DND-41 (cell line): Measurements from ENCODE around the gene LGI4.

Experiments
- ATAC-seq: fragments of 200-7000 bp; cut with Tn5 transposase; 3 replicates; pipeline ENCODE4 v1.9.1; 2021; ENCODE audit warnings: low read depth; ENCODE audit not compliant: insufficient read depth
- DNase-seq: peaks from one replicate; pipeline ENCODE4 v3.0.0-alpha.2; 2020
- H2AFZ ChIP-seq: 2 replicates; pipeline ENCODE4 v1.6.0; 2012; ENCODE audit warnings: low read depth, low read length
- H3K27ac ChIP-seq: 2 replicates; pipeline ENCODE4 v1.5.1; 2012; ENCODE audit warnings: low read length, inconsistent platforms
- H3K27me3 ChIP-seq: fragments of 200-600 bp; sonication (generic); 2 replicates; pipeline ENCODE4 v1.6.0; 2012; ENCODE audit warnings: low read length, mild to moderate bottlenecking, inconsistent platforms; ENCODE audit not compliant: insufficient read depth, poor library complexity
- H3K36me3 ChIP-seq: 2 replicates; pipeline ENCODE4 v1.5.1; 2012; ENCODE audit warnings: low read length, inconsistent platforms; ENCODE audit not compliant: insufficient read depth
- H3K4me1 ChIP-seq: 2 replicates; pipeline ENCODE4 v1.5.1; 2012; ENCODE audit warnings: mild to moderate bottlenecking, low read length; ENCODE audit not compliant: insufficient read depth
- H3K4me2 ChIP-seq: 2 replicates; pipeline ENCODE4 v1.6.0; 2012; ENCODE audit warnings: mild to moderate bottlenecking, moderate library complexity, low read length, inconsistent platforms; ENCODE audit not compliant: insufficient read depth
- H3K4me3 ChIP-seq, 2 experiments: fragments of 200-600 bp in 1 of 2; shearing (Covaris generic) in 1 of 2; 2 replicates each; pipeline ENCODE4 v1.5.1; 2012 to 2016; ENCODE audit warnings: inconsistent platforms in 2 of 2, low read length in 2 of 2, mild to moderate bottlenecking in 2 of 2, low read depth in 1 of 2, moderate library complexity in 1 of 2
- H3K79me2 ChIP-seq: 2 replicates; pipeline ENCODE4 v1.6.0; 2012; ENCODE audit warnings: low read length, inconsistent platforms; ENCODE audit not compliant: insufficient read depth
- H3K9ac ChIP-seq: 2 replicates; pipeline ENCODE4 v1.6.0; 2012; ENCODE audit warnings: low read depth, mild to moderate bottlenecking, inconsistent platforms, low read length, moderate library complexity
- H3K9me3 ChIP-seq: 2 replicates; pipeline ENCODE4 v1.5.1; 2012; ENCODE audit warnings: low read length, moderate library complexity, mild to moderate bottlenecking, inconsistent platforms; ENCODE audit not compliant: insufficient read depth, severe bottlenecking
- H4K20me1 ChIP-seq: 2 replicates; pipeline ENCODE4 v1.6.0; 2012; ENCODE audit warnings: low read length; ENCODE audit not compliant: insufficient read depth
- CTCF ChIP-seq: IDR thresholded peaks from 2 replicates; pipeline ENCODE4 v1.5.1; 2012; ENCODE audit warnings: borderline replicate concordance, low read length, moderate library complexity, mild to moderate bottlenecking; ENCODE audit not compliant: poor library complexity, severe bottlenecking; ENCODE audit errors: extremely low read depth
- EZH2 ChIP-seq: IDR thresholded peaks from 3 replicates; pipeline ENCODE4 v1.6.1; 2012; ENCODE audit warnings: borderline replicate concordance, low read depth, mild to moderate bottlenecking, moderate library complexity, low read length, inconsistent platforms; ENCODE audit not compliant: severe bottlenecking

The LGI4 gene

DNA sequence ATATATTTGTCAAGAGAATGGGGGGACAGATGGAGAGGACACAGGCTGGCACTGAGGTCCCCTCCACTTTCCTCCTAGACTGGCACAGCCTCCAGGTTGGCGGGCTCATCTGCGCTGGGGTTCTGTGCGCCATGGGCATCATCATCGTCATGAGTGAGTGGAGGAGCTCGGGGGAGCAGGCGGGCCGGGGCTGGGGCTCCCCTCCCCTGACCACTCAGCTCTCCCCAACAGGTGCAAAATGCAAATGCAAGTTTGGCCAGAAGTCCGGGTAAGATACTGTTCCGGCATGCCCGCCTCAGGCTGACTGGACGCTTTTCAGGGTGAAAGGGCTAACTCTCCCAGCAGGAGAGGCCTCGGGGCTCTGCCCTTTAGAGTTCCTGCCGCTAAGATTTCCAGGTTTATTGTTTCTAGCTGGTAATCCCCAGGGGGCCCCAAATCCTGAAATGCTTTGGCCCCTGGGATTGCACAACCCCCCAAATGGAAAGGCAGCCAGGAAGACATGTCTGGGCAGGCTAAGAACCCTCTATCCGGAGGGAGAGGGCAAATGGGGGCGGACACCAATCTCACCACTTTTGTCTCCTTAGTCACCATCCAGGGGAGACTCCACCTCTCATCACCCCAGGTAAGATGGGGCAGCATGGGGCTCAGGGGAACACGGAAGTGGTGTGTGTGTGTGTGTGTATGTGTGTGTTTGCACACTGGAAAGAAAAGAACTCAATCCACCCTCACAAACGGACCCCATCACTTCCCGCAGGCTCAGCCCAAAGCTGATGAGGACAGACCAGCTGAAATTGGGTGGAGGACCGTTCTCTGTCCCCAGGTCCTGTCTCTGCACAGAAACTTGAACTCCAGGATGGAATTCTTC lies 11.9 kb downstream of the LGI4 start:
- Histone ChIP-seq H3K79me2 (no peaks in the 10 kb centered on the region), H3K4me1 (no peaks in the 10 kb centered on the region), H3K36me3 (no peaks in the 10 kb centered on the region), H3K9ac (no peak overlapping the region), H2AFZ (no peak overlapping the region), H4K20me1 (no peaks in the 10 kb centered on the region), H3K27ac (no peak overlapping the region), H3K4me2 (no peak overlapping the region), H3K9me3 (no peaks in the 10 kb centered on the region), H3K4me3 (no peak overlapping the region), H3K27me3 (no peaks in the 10 kb centered on the region)
- TF ChIP-seq CTCF: no peak
- TF ChIP-seq EZH2: no peak
- DNase-seq (no peak), ATAC-seq (no peak)

DNA sequence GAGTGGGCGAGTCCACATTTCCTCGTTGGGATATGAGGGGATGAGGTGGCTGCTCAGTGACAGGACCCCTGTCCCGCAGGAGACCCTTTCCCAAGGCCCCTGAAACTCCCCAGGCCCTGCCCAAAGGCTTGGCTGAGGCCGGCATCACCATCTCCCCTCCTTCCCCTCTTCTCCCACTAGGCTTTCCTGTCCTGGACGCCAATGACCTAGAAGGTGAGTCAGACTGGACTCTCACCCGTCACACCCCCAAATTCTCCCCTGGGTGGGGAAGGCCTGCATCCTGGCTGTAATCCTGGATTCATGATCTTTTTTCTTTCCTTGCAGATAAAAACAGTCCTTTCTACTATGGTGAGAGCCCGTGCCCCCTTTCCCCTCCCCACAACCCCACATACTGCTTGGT lies 14.0 kb downstream of the LGI4 start:
- Histone ChIP-seq H2AFZ (no peak overlapping the region), H3K9me3 (no peaks in the 10 kb centered on the region), H3K4me3 (no peak overlapping the region), H3K4me2 (no peak overlapping the region), H4K20me1 (0 out of 2 replicates have a peak, but pooled peaks cover 1% of the 10 kb centered on the region), H3K4me1 (no peaks in the 10 kb centered on the region), H3K79me2 (no peaks in the 10 kb centered on the region), H3K36me3 (no peaks in the 10 kb centered on the region), H3K27me3 (no peaks in the 10 kb centered on the region), H3K27ac (no peak overlapping the region), H3K9ac (no peak overlapping the region)
- ATAC-seq (no peak), DNase-seq (no peak)
- TF ChIP-seq CTCF (no peak), EZH2 (no peak)

DNA sequence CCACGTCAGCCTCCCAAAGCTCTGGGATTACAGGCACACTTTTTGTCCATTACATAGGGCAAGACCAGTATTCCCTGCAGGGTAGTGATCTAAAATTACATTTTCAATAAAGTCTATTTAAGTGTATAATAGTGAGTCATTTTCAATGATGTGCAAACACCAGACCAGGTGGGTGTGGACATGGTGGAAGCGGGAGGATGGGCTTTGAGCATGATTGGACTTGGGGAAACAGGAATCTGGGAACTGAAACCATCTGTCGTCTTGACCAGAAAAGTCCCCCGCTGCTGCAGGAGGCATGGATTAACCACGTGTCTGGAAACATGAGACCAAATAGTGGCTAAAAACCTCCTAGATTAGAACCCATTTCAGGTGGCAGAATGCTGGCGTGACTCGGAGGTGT lies 14.4 kb downstream of the LGI4 start:
- Histone ChIP-seq H3K4me3 (no peak overlapping the region), H3K27me3 (no peaks in the 10 kb centered on the region), H4K20me1 (0 out of 2 replicates have a peak, but pooled peaks cover 4% of the 10 kb centered on the region), H2AFZ (no peak overlapping the region), H3K4me2 (no peak overlapping the region), H3K27ac (no peak overlapping the region), H3K9ac (no peak overlapping the region), H3K9me3 (no peaks in the 10 kb centered on the region), H3K4me1 (no peaks in the 10 kb centered on the region), H3K36me3 (no peaks in the 10 kb centered on the region), H3K79me2 (no peaks in the 10 kb centered on the region)
- DNase-seq: no peak
- no peak for TF ChIP-seq CTCF
- TF ChIP-seq EZH2: no peak
- no peak for ATAC-seq
